ENCODE measurements around the gene ACSL4. TPM values are rescaled to one million over a fixed set of nuclear protein-coding genes. Genes with fewer than 3 reads are reported as not detected.
A peak's percentile ranks its signal among the peaks of the same experiment; 100 is the strongest.
"Not testable (repeated sequence)": the region's sequence is repeated elsewhere in the genome, so short reads cannot be mapped to it uniquely, and the experiment has no call there.

The ACSL4 gene
- total RNA-seq, 1 experiment from 2014 or later, result 66.1 TPM

- no peak for DNase-seq (ENCODE audit: low read depth)
These were observed 60.8 kb downstream of the ACSL4 start for GRCh38 chrX:109672239-109672638.

GRCh38 chrX:109671170-109671569 lies 61.9 kb downstream of the ACSL4 start:
- DNase-seq (ENCODE audit: low read depth), result not testable (repeated sequence)

GRCh38 chrX:109667986-109668385 lies 65.1 kb downstream of the ACSL4 start:
- no peak for DNase-seq (ENCODE audit: low read depth)

- no peak for DNase-seq (ENCODE audit: low read depth)
These were observed 72.5 kb downstream of the ACSL4 start for GRCh38 chrX:109660435-109661143.

- DNase-seq (ENCODE audit: low read depth), result no peak
These were observed 74.7 kb downstream of the ACSL4 start for GRCh38 chrX:109658391-109658790.

GRCh38 chrX:109657364-109657763 lies 75.7 kb downstream of the ACSL4 start:
- DNase-seq (ENCODE audit: low read depth), result not testable (repeated sequence)

GRCh38 chrX:109656774-109657173 lies 76.3 kb downstream of the ACSL4 start:
- DNase-seq (ENCODE audit: low read depth), result no peak

GRCh38 chrX:109655502-109656201 lies 77.4 kb downstream of the ACSL4 start:
- DNase-seq (ENCODE audit: low read depth), result no peak

GRCh38 chrX:109654516-109655109 lies 78.4 kb downstream of the ACSL4 start:
- no peak for DNase-seq (ENCODE audit: low read depth)

- DNase-seq (ENCODE audit: low read depth), result not testable (repeated sequence)
These were observed 88.4 kb downstream of the ACSL4 start for GRCh38 chrX:109644671-109645070.

- no peak for DNase-seq (ENCODE audit: low read depth)
These were observed 89.4 kb downstream of the ACSL4 start for GRCh38 chrX:109643687-109644086.

GRCh38 chrX:109638158-109638557 lies 94.9 kb downstream of the ACSL4 start:
- DNase-seq (ENCODE audit: low read depth), result no peak

- not testable (repeated sequence) for DNase-seq (ENCODE audit: low read depth)
These were observed 95.6 kb downstream of the ACSL4 start for GRCh38 chrX:109637477-109637876.

- peak; percentile 3 for DNase-seq (ENCODE audit: low read depth)
These were observed 97.9 kb downstream of the ACSL4 start for GRCh38 chrX:109635146-109635545.

- peak; percentile 11 for DNase-seq (ENCODE audit: low read depth)
These were observed 100.1 kb downstream of the ACSL4 start for GRCh38 chrX:109632906-109633504.

- no peak for DNase-seq (ENCODE audit: low read depth)
These were observed 103.7 kb downstream of the ACSL4 start for GRCh38 chrX:109629310-109629709.

- no peak for DNase-seq (ENCODE audit: low read depth)
These were observed 106.4 kb downstream of the ACSL4 start for GRCh38 chrX:109626637-109627036.

- no peak for DNase-seq (ENCODE audit: low read depth)
These were observed 108.1 kb downstream of the ACSL4 start, which contains the start of gene KCNE5 for GRCh38 chrX:109624641-109625616. TSS of gene KCNE5 (minus strand) at chrX:109625172. CDS start at chrX:109625020, 152 bp downstream.

- no peak for DNase-seq (ENCODE audit: low read depth)
These were observed 109.1 kb downstream of the ACSL4 start for GRCh38 chrX:109623997-109624396.

GRCh38 chrX:109622270-109622669 lies 110.8 kb downstream of the ACSL4 start:
- no peak for DNase-seq (ENCODE audit: low read depth)

- DNase-seq (ENCODE audit: low read depth), result no peak
These were observed 113.3 kb downstream of the ACSL4 start for GRCh38 chrX:109619771-109620170.
